ENCODE measurements around the gene GNA14.

- TF ChIP-seq GATA3 (IDR thresholded peaks at IDR 0.05; ENCODE audit: borderline replicate concordance) (no peak), PHF8 (IDR thresholded peaks at IDR 0.05; ENCODE audit: borderline replicate concordance, low read depth) (no peak), HOXA7 (CRISPR knock-in tag; IDR thresholded peaks at IDR 0.05) (no peak)
- TF ChIP-seq, protein P1, sequence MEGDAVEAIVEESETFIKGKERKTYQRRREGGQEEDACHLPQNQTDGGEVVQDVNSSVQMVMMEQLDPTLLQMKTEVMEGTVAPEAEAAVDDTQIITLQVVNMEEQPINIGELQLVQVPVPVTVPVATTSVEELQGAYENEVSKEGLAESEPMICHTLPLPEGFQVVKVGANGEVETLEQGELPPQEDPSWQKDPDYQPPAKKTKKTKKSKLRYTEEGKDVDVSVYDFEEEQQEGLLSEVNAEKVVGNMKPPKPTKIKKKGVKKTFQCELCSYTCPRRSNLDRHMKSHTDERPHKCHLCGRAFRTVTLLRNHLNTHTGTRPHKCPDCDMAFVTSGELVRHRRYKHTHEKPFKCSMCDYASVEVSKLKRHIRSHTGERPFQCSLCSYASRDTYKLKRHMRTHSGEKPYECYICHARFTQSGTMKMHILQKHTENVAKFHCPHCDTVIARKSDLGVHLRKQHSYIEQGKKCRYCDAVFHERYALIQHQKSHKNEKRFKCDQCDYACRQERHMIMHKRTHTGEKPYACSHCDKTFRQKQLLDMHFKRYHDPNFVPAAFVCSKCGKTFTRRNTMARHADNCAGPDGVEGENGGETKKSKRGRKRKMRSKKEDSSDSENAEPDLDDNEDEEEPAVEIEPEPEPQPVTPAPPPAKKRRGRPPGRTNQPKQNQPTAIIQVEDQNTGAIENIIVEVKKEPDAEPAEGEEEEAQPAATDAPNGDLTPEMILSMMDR (IDR thresholded peaks at IDR 0.05): no peak
- TF ChIP-seq, protein P2, sequence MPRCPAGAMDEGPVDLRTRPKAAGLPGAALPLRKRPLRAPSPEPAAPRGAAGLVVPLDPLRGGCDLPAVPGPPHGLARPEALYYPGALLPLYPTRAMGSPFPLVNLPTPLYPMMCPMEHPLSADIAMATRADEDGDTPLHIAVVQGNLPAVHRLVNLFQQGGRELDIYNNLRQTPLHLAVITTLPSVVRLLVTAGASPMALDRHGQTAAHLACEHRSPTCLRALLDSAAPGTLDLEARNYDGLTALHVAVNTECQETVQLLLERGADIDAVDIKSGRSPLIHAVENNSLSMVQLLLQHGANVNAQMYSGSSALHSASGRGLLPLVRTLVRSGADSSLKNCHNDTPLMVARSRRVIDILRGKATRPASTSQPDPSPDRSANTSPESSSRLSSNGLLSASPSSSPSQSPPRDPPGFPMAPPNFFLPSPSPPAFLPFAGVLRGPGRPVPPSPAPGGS (IDR thresholded peaks at IDR 0.05): no peak
These were observed 212.8 kb downstream of the GNA14 start for GRCh38 chr9:77435277-77435676.
